ENCODE measurements around the gene CSH1.
"Not testable (repeated sequence)": the region's sequence is repeated elsewhere in the genome, so short reads cannot be mapped to it uniquely, and the experiment has no call there.

Gene CSH1

GRCh38 chr17:63898899-63899798 lies 2.8 kb upstream of the CSH1 start:
- not testable (repeated sequence) for DNase-seq

- DNase-seq, result not testable (repeated sequence)
Observed at GRCh38 chr17:63894821-63895220, 1.6 kb downstream of the CSH1 start.

- not testable (repeated sequence) for DNase-seq
Observed at GRCh38 chr17:63894021-63894420, 2.4 kb downstream of the CSH1 start.

GRCh38 chr17:63892316-63893037 lies 3.9 kb downstream of the CSH1 start:
- peak in 1 of 2 experiments; percentile 30 for DNase-seq

- peak; percentile 11 to 52 for DNase-seq
Observed at GRCh38 chr17:63889026-63889848, 7.1 kb downstream of the CSH1 start.

GRCh38 chr17:63885119-63885518 lies 11.3 kb downstream of the CSH1 start:
- not testable (repeated sequence) for DNase-seq

GRCh38 chr17:63882626-63883126 lies 13.7 kb downstream of the CSH1 start:
- not testable (repeated sequence) for DNase-seq

- peak in 1 of 2 experiments; percentile 57 for DNase-seq
Observed at GRCh38 chr17:63881935-63882601, 14.3 kb downstream of the CSH1 start, which contains the start of gene GH2. Gene GH2, minus strand, starts transcription at chr17:63881944. Its CDS starts 143 bp downstream, at chr17:63881801.

GRCh38 chr17:63881337-63881736 lies 15.0 kb downstream of the CSH1 start:
- not testable (repeated sequence) for DNase-seq

GRCh38 chr17:63880706-63881105 lies 15.7 kb downstream of the CSH1 start:
- no peak for DNase-seq

GRCh38 chr17:63878413-63878812 lies 18.0 kb downstream of the CSH1 start:
- not testable (repeated sequence) for DNase-seq

GRCh38 chr17:63874693-63875092 lies 21.7 kb downstream of the CSH1 start:
- not testable (repeated sequence) for DNase-seq

GRCh38 chr17:63874061-63874626 lies 22.2 kb downstream of the CSH1 start:
- DNase-seq, result not testable (repeated sequence)

GRCh38 chr17:63873577-63873976 lies 22.8 kb downstream of the CSH1 start, which contains the start of gene CSH2:
Gene CSH2, minus strand, starts transcription at chr17:63873677. Its CDS starts 63 bp downstream, at chr17:63873614.
- not testable (repeated sequence) for DNase-seq

GRCh38 chr17:63871646-63872365 lies 24.6 kb downstream of the CSH1 start:
- not testable (repeated sequence) for DNase-seq

- DNase-seq, result not testable (repeated sequence)
Observed at GRCh38 chr17:63870292-63870665, 26.1 kb downstream of the CSH1 start.

GRCh38 chr17:63869491-63870291 lies 26.7 kb downstream of the CSH1 start:
- DNase-seq, result not testable (repeated sequence)

- not testable (repeated sequence) for DNase-seq
Observed at GRCh38 chr17:63866625-63867024, 29.7 kb downstream of the CSH1 start.

- DNase-seq, result no peak
Observed at GRCh38 chr17:63859257-63859656, 37.1 kb downstream of the CSH1 start.

- DNase-seq, result not testable (repeated sequence)
Observed at GRCh38 chr17:63856425-63856824, 39.9 kb downstream of the CSH1 start.
